ENCODE measurements around the gene APOB.

DNA sequence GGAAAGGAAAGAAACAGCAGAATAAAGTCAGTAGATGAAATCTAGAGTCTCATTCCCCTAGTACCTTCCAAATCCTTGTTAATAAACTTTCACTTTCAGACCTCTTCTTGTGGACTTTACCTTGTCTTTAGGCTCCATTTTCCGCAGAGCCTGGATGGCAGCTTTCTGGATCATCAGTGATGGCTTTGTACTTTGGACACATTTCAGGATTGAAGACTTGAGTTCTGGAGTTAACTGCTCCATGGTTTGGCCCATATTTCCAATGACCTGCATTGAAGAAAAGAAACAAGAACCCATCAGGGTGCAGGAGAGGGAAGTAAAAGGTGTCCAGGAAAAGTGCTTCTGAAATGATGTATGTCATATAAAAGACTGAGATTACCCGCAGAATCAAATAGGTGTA is 14.4 kb downstream of the APOB start:
- TF ChIP-seq, protein P1, sequence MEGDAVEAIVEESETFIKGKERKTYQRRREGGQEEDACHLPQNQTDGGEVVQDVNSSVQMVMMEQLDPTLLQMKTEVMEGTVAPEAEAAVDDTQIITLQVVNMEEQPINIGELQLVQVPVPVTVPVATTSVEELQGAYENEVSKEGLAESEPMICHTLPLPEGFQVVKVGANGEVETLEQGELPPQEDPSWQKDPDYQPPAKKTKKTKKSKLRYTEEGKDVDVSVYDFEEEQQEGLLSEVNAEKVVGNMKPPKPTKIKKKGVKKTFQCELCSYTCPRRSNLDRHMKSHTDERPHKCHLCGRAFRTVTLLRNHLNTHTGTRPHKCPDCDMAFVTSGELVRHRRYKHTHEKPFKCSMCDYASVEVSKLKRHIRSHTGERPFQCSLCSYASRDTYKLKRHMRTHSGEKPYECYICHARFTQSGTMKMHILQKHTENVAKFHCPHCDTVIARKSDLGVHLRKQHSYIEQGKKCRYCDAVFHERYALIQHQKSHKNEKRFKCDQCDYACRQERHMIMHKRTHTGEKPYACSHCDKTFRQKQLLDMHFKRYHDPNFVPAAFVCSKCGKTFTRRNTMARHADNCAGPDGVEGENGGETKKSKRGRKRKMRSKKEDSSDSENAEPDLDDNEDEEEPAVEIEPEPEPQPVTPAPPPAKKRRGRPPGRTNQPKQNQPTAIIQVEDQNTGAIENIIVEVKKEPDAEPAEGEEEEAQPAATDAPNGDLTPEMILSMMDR (IDR thresholded peaks at IDR 0.05), result no peak
- TF ChIP-seq POLR2A (IDR thresholded peaks at IDR 0.05), result no peak

Measured in prostate gland (tissue), 2 donors.